OCI-LY3 (cell line): ENCODE data around the gene HOXD12.
A peak's percentile ranks its signal among the peaks of the same experiment; 100 is the strongest.

Experiments used
- H2AFZ ChIP-seq: fragments of 200-600, 300-600 bp; shearing (Covaris generic); 2 replicates; pipeline ENCODE4 v1.6.0; 2014; ENCODE audit warnings: antibody characterized with exemption, low read depth, low read length
- H3K27ac ChIP-seq: fragments of 200-600, 300-600 bp; sonication (generic); 2 replicates; pipeline ENCODE4 v1.5.1; 2014; ENCODE audit warnings: mild to moderate bottlenecking, low read length, moderate library complexity, mixed read lengths
- H3K27me3 ChIP-seq: fragments of 200-600, 300-600 bp; sonication (generic); 2 replicates; pipeline ENCODE4 v1.6.1; 2014; ENCODE audit warnings: low read depth, low read length, mixed read lengths
- H3K36me3 ChIP-seq: fragments of 200-600, 300-600 bp; sonication (generic); replicated peaks from 2 replicates; pipeline ENCODE3; 2014; ENCODE audit warnings: low read depth, low read length, mixed read lengths
- H3K4me1 ChIP-seq: fragments of 300-600, 200-600 bp; sonication (generic); 2 replicates; pipeline ENCODE4 v1.6.1; 2014; ENCODE audit warnings: low read length, mixed read lengths
- H3K4me2 ChIP-seq: fragments of 200-600, 300-600 bp; sonication (generic); 2 replicates; pipeline ENCODE4 v1.6.1; 2014; ENCODE audit warnings: low read length, mixed read lengths
- H3K4me3 ChIP-seq: fragments of 300-600, 200-600 bp; sonication (generic); 2 replicates; pipeline ENCODE4 v1.5.1; 2014; ENCODE audit warnings: antibody characterized with exemption, mild to moderate bottlenecking, low read length, moderate library complexity
- H3K79me2 ChIP-seq: fragments of 300-600, 200-600 bp; shearing (Covaris generic); 2 replicates; pipeline ENCODE4 v1.6.1; 2014; ENCODE audit warnings: mild to moderate bottlenecking, low read length, mixed read lengths
- H3K9ac ChIP-seq: fragments of 300-600, 200-600 bp; shearing (Covaris generic); 2 replicates; pipeline ENCODE4 v1.6.0; 2014; ENCODE audit warnings: mild to moderate bottlenecking, low read length, moderate library complexity
- H3K9me3 ChIP-seq: fragments of 200-600, 300-600 bp; shearing (Covaris generic); 2 replicates; pipeline ENCODE4 v1.6.1; 2014; ENCODE audit warnings: low read length, mixed read lengths; ENCODE audit not compliant: insufficient read depth
- H4K20me1 ChIP-seq: fragments of 200-600, 300-600 bp; sonication (generic); 2 replicates; pipeline ENCODE4 v1.6.1; 2016; ENCODE audit warnings: low read length, mixed read lengths; ENCODE audit not compliant: insufficient read depth
- CTCF ChIP-seq: fragments of 200-600, 300-600 bp; sonication (generic); IDR thresholded peaks from 2 replicates; pipeline ENCODE4 v1.5.1; 2014; ENCODE audit warnings: antibody characterized with exemption, low read length, low read depth
- EZH2phosphoT487 ChIP-seq: fragments of 200-600 bp; shearing (Covaris generic); IDR thresholded peaks from 2 replicates; pipeline ENCODE4 v1.6.1; 2018; ENCODE audit warnings: antibody characterized with exemption, mixed run types, low read depth

Gene HOXD12

GRCh38 chr2:176110415-176111308 lies 11.1 kb downstream of the HOXD12 start:
- Histone ChIP-seq H3K36me3 (no peaks in the 10 kb centered on the region), H3K4me3 (peak overlapping the region; percentile 61), H3K9ac (no peak overlapping the region), H3K27ac (no peak overlapping the region), H4K20me1 (no peaks in the 10 kb centered on the region), H3K9me3 (no peaks in the 10 kb centered on the region), H3K79me2 (no peaks in the 10 kb centered on the region), H3K4me1 (peaks cover 22% of the 10 kb centered on the region), H3K4me2 (peak overlapping the region; percentile 59), H3K27me3 (no peaks in the 10 kb centered on the region), H2AFZ (0 out of 2 replicates have a peak overlapping the region, but pooled peaks have one; percentile 21)
- TF ChIP-seq CTCF (no peak), EZH2phosphoT487 (no peak)

- H3K79me2 ChIP-seq: no peaks in the 10 kb centered on the region
- H3K9ac ChIP-seq: no peak overlapping the region
- TF ChIP-seq EZH2phosphoT487: no peak
- peak; percentile 56 for TF ChIP-seq CTCF
- peak overlapping the region; percentile 61 for H3K4me3 ChIP-seq
- no peaks in the 10 kb centered on the region for H3K36me3 ChIP-seq
- H2AFZ ChIP-seq: peak overlapping the region; percentile 34; the same call in 1 of the 2 replicates
- peak overlapping the region; percentile 59 for H3K4me2 ChIP-seq
- H4K20me1 ChIP-seq: no peaks in the 10 kb centered on the region
- H3K4me1 ChIP-seq: peaks cover 18% of the 10 kb centered on the region
- H3K9me3 ChIP-seq: no peaks in the 10 kb centered on the region
- H3K27ac ChIP-seq: no peak overlapping the region
- no peaks in the 10 kb centered on the region for H3K27me3 ChIP-seq
Measured at GRCh38 chr2:176111309-176111663, 11.7 kb downstream of the HOXD12 start.

- no peaks in the 10 kb centered on the region for H3K36me3 ChIP-seq
Measured at GRCh38 chr2:176111846-176112374, 12.3 kb downstream of the HOXD12 start.

More at GRCh38 chr2:176111846-176112374, 12.3 kb downstream of the HOXD12 start:
- no peak overlapping the region for H2AFZ ChIP-seq
- no peaks in the 10 kb centered on the region for H3K9me3 ChIP-seq
- no peaks in the 10 kb centered on the region for H3K79me2 ChIP-seq
- H3K27me3 ChIP-seq: no peaks in the 10 kb centered on the region
- H3K27ac ChIP-seq: no peak overlapping the region
- H3K4me3 ChIP-seq: no peak overlapping the region
- no peak overlapping the region for H3K9ac ChIP-seq
- H3K4me2 ChIP-seq: no peak overlapping the region
- H3K4me1 ChIP-seq: peaks cover 16% of the 10 kb centered on the region
- no peak for TF ChIP-seq EZH2phosphoT487
- no peak for TF ChIP-seq CTCF
- no peaks in the 10 kb centered on the region for H4K20me1 ChIP-seq
